Ishikawa (cell line): ENCODE results near the gene DELE1.

ENCODE experiments used
- CREB1 ChIP-seq: IDR thresholded peaks from 2 replicates; pipeline ENCODE4 v1.6.1; 2012; ENCODE audit warnings: low read depth
- EP300 ChIP-seq: IDR thresholded peaks from 2 replicates; pipeline ENCODE4 v1.6.1; 2012; ENCODE audit warnings: borderline replicate concordance
- TAF1 ChIP-seq: IDR thresholded peaks from 2 replicates; pipeline ENCODE4 v1.6.1; 2012; ENCODE audit warnings: low read depth, mild to moderate bottlenecking
- YY1 ChIP-seq: IDR thresholded peaks from 2 replicates; pipeline ENCODE4 v1.6.1; 2012; ENCODE audit warnings: low read depth
- TF ChIP-seq, protein P1 (sequence below): IDR thresholded peaks from 2 replicates; pipeline ENCODE4 v1.6.1; 2012; ENCODE audit warnings: low read depth, mild to moderate bottlenecking

DNA sequence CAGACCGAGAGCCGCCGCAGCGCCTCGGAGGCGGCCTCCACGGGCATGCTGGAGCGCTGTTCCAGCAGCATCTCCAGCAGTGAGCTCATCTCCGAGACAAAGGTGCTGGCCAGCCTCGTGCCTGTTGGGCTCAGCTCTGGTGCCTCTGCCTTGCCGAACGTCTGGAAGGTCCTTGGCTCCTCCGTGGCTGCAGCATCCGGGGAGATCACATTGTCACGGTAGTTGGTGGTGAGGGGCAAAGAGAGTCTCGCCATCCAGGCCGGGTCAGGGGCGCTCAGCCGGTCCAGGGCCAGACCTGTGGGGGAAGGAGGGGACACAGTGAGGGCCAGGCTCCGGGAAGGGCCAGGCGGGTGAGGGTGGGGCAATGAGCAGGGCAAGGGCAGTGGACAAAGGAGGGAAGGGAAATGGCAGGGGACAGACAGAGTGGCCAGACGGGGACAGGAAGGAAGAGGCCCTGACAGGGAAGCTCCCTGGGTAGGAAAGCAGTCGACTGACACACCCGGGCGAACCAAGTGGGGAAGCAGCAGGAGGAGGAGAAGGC, 21.9 kb downstream of the DELE1 start:
- TF ChIP-seq YY1 (no peak), TAF1 (no peak), CREB1 (no peak), EP300 (no peak)
- TF ChIP-seq, protein P1, sequence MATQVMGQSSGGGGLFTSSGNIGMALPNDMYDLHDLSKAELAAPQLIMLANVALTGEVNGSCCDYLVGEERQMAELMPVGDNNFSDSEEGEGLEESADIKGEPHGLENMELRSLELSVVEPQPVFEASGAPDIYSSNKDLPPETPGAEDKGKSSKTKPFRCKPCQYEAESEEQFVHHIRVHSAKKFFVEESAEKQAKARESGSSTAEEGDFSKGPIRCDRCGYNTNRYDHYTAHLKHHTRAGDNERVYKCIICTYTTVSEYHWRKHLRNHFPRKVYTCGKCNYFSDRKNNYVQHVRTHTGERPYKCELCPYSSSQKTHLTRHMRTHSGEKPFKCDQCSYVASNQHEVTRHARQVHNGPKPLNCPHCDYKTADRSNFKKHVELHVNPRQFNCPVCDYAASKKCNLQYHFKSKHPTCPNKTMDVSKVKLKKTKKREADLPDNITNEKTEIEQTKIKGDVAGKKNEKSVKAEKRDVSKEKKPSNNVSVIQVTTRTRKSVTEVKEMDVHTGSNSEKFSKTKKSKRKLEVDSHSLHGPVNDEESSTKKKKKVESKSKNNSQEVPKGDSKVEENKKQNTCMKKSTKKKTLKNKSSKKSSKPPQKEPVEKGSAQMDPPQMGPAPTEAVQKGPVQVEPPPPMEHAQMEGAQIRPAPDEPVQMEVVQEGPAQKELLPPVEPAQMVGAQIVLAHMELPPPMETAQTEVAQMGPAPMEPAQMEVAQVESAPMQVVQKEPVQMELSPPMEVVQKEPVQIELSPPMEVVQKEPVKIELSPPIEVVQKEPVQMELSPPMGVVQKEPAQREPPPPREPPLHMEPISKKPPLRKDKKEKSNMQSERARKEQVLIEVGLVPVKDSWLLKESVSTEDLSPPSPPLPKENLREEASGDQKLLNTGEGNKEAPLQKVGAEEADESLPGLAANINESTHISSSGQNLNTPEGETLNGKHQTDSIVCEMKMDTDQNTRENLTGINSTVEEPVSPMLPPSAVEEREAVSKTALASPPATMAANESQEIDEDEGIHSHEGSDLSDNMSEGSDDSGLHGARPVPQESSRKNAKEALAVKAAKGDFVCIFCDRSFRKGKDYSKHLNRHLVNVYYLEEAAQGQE, result no peak
